Smooth muscle cell (in vitro differentiated cells): ENCODE measurements around the gene TMEM167B. TPM values are rescaled to one million over a fixed set of nuclear protein-coding genes. Genes with fewer than 3 reads are reported as not detected.

ENCODE experiments used
- DNase-seq: peaks from one replicate; lab custom pipeline; 2025; ENCODE audit not compliant: unreplicated experiment; lab: John Stamatoyannopoulos, UW
- H2AFZ ChIP-seq: fragments of 200-600 bp; sonication (generic); 2 replicates; pipeline ENCODE4 v1.6.0; 2016; ENCODE audit warnings: antibody characterized with exemption, low read depth, mild to moderate bottlenecking
- H3F3A ChIP-seq: fragments of 200-600 bp; sonication (generic); 2 replicates; pipeline ENCODE4 v1.6.0; 2017; ENCODE audit warnings: antibody characterized with exemption, low read depth
- H3K27ac ChIP-seq: fragments of 200-600 bp; sonication (generic); 2 replicates; pipeline ENCODE4 v1.5.1; 2016; ENCODE audit warnings: low read depth, mild to moderate bottlenecking
- H3K27me3 ChIP-seq: fragments of 200-600 bp; sonication (generic); 2 replicates; pipeline ENCODE4 v1.6.1; 2016; ENCODE audit warnings: low read depth, mild to moderate bottlenecking
- H3K36me3 ChIP-seq: fragments of 200-600 bp; sonication (generic); 2 replicates; pipeline ENCODE4 v1.5.1; 2016; ENCODE audit warnings: low read depth
- H3K4me1 ChIP-seq: fragments of 200-600 bp; sonication (generic); 2 replicates; pipeline ENCODE4 v1.5.1; 2016; ENCODE audit warnings: low read depth
- H3K4me2 ChIP-seq: fragments of 200-600 bp; sonication (generic); 2 replicates; pipeline ENCODE4 v1.6.0; 2016; ENCODE audit warnings: mild to moderate bottlenecking
- H3K4me3 ChIP-seq: fragments of 200-600 bp; sonication (generic); 2 replicates; pipeline ENCODE4 v1.5.1; 2016; ENCODE audit warnings: mild to moderate bottlenecking
- H3K79me2 ChIP-seq: fragments of 200-600 bp; sonication (generic); 2 replicates; pipeline ENCODE4 v1.6.0; 2016; ENCODE audit warnings: low read depth, mild to moderate bottlenecking
- H3K9ac ChIP-seq: fragments of 200-600 bp; sonication (generic); 2 replicates; pipeline ENCODE4 v1.6.0; 2016; ENCODE audit warnings: low read depth
- H3K9me3 ChIP-seq: fragments of 200-600 bp; sonication (generic); replicated peaks from 2 replicates; pipeline ENCODE4 v1.5.1; 2016; ENCODE audit warnings: low read depth
- H4K20me1 ChIP-seq: fragments of 200-600 bp; sonication (generic); 2 replicates; pipeline ENCODE4 v1.6.0; 2016; ENCODE audit warnings: low read depth
- WGBS: methylation state at CpG from one replicate; pipeline ENCODE4 v1.1.7; 2016; ENCODE audit warnings: low lambda C conversion rate; 5-methylcytosine and 5-hydroxymethylcytosine counted together
- polyA plus RNA-seq: library from polyadenylated mRNA; unstranded; fragments of >200 nt; fragmentation: Nextera tagmentation; extraction: Ambion mirVana; gene quantifications from 2 replicates; pipeline ENCODE4 v1.2.1, GENCODE V29; 2016
- total RNA-seq: library from RNA; depleted of rRNA; stranded (reverse); fragments of >200 nt; gene quantifications from 2 replicates; pipeline ENCODE4 v1.2.3, GENCODE V29; 2014
- TF ChIP-seq, protein P1 (sequence below): fragments of 200-600 bp; sonication (generic); IDR thresholded peaks from 2 replicates; pipeline ENCODE4 v1.5.1; 2017; ENCODE audit warnings: borderline replicate concordance, mild to moderate bottlenecking, antibody characterized with exemption; ENCODE audit not compliant: insufficient read depth, poor library complexity, severe bottlenecking

TMEM167B gene
- total and polyA plus RNA-seq, 2 experiments from 2014 or later, result 24.2 to 31.6 TPM

DNA sequence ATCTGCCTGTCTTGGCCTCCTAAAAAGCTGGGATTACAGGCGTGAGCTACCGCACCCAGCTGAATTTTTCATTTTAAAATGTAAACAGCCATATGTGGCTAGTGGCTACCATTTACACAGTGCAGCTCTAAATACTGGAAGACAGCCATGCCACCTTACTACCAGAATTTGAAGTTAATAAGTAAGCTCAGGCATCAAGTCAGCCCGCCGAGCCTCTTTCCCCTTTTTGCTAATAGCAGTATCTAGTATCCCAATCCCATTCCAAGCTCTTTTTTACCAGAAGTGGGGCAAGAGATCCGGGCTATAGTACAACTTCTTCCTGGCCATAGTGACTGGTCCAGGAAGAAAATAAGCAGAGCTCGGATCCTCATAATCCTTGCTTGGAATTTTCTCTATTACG, 29.9 kb upstream of the TMEM167B start:
- no peak for DNase-seq
- TF ChIP-seq, protein P1, sequence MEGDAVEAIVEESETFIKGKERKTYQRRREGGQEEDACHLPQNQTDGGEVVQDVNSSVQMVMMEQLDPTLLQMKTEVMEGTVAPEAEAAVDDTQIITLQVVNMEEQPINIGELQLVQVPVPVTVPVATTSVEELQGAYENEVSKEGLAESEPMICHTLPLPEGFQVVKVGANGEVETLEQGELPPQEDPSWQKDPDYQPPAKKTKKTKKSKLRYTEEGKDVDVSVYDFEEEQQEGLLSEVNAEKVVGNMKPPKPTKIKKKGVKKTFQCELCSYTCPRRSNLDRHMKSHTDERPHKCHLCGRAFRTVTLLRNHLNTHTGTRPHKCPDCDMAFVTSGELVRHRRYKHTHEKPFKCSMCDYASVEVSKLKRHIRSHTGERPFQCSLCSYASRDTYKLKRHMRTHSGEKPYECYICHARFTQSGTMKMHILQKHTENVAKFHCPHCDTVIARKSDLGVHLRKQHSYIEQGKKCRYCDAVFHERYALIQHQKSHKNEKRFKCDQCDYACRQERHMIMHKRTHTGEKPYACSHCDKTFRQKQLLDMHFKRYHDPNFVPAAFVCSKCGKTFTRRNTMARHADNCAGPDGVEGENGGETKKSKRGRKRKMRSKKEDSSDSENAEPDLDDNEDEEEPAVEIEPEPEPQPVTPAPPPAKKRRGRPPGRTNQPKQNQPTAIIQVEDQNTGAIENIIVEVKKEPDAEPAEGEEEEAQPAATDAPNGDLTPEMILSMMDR, result no peak
- Histone ChIP-seq H2AFZ (no peak overlapping the region), H3F3A (peaks cover 8% of the 10 kb centered on the region), H3K4me1 (no peaks in the 10 kb centered on the region), H3K4me2 (no peak overlapping the region), H3K36me3 (no peaks in the 10 kb centered on the region), H3K79me2 (peaks cover 3% of the 10 kb centered on the region), H3K27me3 (no peaks in the 10 kb centered on the region), H4K20me1 (peaks cover 27% of the 10 kb centered on the region), H3K9me3 (no peaks in the 10 kb centered on the region), H3K9ac (no peak overlapping the region), H3K4me3 (no peak overlapping the region), H3K27ac (no peak overlapping the region)
- 90% methylated on average over 7 of the region's 7 CpGs for WGBS

DNA sequence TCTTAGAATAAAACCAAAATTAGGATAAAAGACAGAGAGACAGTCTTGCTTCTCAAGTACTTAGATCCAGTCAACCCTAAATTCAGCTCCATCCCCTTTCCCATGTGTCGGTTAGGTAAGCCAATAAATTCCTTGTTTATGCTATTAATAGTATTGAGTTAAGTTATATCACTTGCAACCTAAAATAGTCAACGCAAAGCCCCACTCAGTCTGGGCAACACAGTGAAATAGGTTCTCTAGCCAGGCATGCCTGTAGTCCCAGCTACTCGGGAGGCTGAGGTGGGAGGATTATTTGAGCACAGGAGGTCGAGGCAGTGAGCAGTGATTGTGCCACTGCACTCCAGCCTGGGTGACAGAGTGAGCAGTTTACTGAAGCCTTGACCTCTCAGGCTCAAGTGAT, 29.4 kb upstream of the TMEM167B start:
- no peak overlapping the region for H3K4me3 ChIP-seq
- TF ChIP-seq, protein P1, result no peak
- no peak overlapping the region for H3K27ac ChIP-seq
- peaks cover 9% of the 10 kb centered on the region for H3F3A ChIP-seq
- no peaks in the 10 kb centered on the region for H3K9me3 ChIP-seq
- H3K36me3 ChIP-seq, result peaks cover 4% of the 10 kb centered on the region
- H3K4me1 ChIP-seq, result no peaks in the 10 kb centered on the region
- peaks cover 32% of the 10 kb centered on the region for H4K20me1 ChIP-seq
- DNase-seq, result no peak
- H3K79me2 ChIP-seq, result peaks cover 5% of the 10 kb centered on the region
- no peak overlapping the region for H2AFZ ChIP-seq
- no peaks in the 10 kb centered on the region for H3K27me3 ChIP-seq
- no peak overlapping the region for H3K4me2 ChIP-seq
- 90% methylated on average over 4 of the region's 4 CpGs for WGBS
- H3K9ac ChIP-seq, result no peak overlapping the region

- H3F3A ChIP-seq, result peaks cover 9% of the 10 kb centered on the region
- no peak overlapping the region for H3K9ac ChIP-seq
- no peak for DNase-seq
- peaks cover 44% of the 10 kb centered on the region for H3K79me2 ChIP-seq
- peaks cover 71% of the 10 kb centered on the region for H4K20me1 ChIP-seq
- TF ChIP-seq, protein P1, result no peak
- H3K27me3 ChIP-seq, result no peaks in the 10 kb centered on the region
- no peak overlapping the region for H3K4me3 ChIP-seq
- WGBS, result 95% methylated on average over 3 of the region's 3 CpGs
- H2AFZ ChIP-seq, result no peak overlapping the region
- H3K4me1 ChIP-seq, result no peaks in the 10 kb centered on the region
- no peaks in the 10 kb centered on the region for H3K9me3 ChIP-seq
- H3K36me3 ChIP-seq, result peaks cover 18% of the 10 kb centered on the region
- H3K4me2 ChIP-seq, result no peak overlapping the region
- no peak overlapping the region for H3K27ac ChIP-seq
These were observed 25.4 kb upstream of the TMEM167B start for GRCh38 chr1:109065137-109065536.

DNA sequence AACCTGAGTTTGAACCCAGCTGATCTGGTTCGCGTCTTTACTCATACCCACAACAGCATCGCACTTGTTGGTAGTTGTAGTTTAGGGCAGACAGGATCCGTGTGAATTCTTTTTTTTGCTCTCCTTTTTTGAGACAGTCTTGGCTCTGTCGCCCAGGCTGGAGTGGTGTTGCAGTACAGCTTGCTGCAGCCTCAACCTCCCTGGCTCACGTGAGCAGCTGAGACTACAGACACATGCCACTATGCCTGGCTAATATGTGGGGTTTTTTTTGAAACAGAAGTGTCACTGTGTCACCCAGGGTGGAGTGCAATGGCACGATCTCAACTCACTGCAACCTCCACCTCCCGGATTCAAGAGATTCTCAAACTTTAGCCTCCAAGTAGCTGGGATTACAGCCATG, 22.7 kb upstream of the TMEM167B start:
- no peak for DNase-seq
- Histone ChIP-seq H3K36me3 (peaks cover 22% of the 10 kb centered on the region), H3K9me3 (no peaks in the 10 kb centered on the region), H3K4me2 (no peak overlapping the region), H3K27ac (no peak overlapping the region), H3K79me2 (peaks cover 69% of the 10 kb centered on the region), H3K9ac (no peak overlapping the region), H3F3A (peaks cover 3% of the 10 kb centered on the region), H4K20me1 (peaks cover 90% of the 10 kb centered on the region), H2AFZ (no peak overlapping the region), H3K4me1 (no peaks in the 10 kb centered on the region), H3K27me3 (no peaks in the 10 kb centered on the region), H3K4me3 (no peak overlapping the region)
- TF ChIP-seq, protein P1, result no peak
- WGBS, result 91% methylated on average over 8 of the region's 8 CpGs
